NB4 (cell line): ENCODE measurements around the gene SCAI.

Experiments
- CTCF ChIP-seq: IDR thresholded peaks from one replicate; pipeline ENCODE4 v1.5.1; 2012; ENCODE audit warnings: low read depth, low read length
- MAX ChIP-seq: IDR thresholded peaks from 2 replicates; pipeline ENCODE4 v1.6.1; 2011; ENCODE audit warnings: low read depth, low read length
- MYC ChIP-seq: IDR thresholded peaks from 2 replicates; pipeline ENCODE4 v1.6.1; 2011; ENCODE audit warnings: low read depth, low read length

- TF ChIP-seq CTCF (no peak), MYC (no peak), MAX (no peak)
Measured at GRCh38 chr9:125169895-125170294, 26.6 kb upstream of the SCAI start.
